Stomach (tissue), 9 donors: Measurements from ENCODE around the gene TENM4. TPM values are rescaled to one million over a fixed set of nuclear protein-coding genes. Genes with fewer than 3 reads are reported as not detected.

ENCODE experiments used
- DNase-seq, 2 donors: peaks; one replicate each; pipeline versions ENCODE4 v3.0.0 to v3.0.0-alpha.2; 2013 to 2019
- H3K27ac ChIP-seq, 5 donors: fragments of 200-600 bp in 4 of 5; sonication (generic) in 4 of 5; one replicate each; pipeline ENCODE4 v1.5.1; 2013 to 2019; ENCODE audit warnings: mild to moderate bottlenecking in 1 of 5, moderate library complexity in 1 of 5
- H3K27me3 ChIP-seq, 3 donors: fragments of 200-600 bp; sonication (generic); one replicate each; pipeline ENCODE4 v1.5.1; 2017 to 2019; ENCODE audit warnings: mixed run types in 1 of 3
- H3K36me3 ChIP-seq, 4 donors: fragments of 200-600 bp; sonication (generic); 1 replicate in 3 of 4; 2 replicates in 1 of 4; pipeline ENCODE4 v1.5.1; 2016 to 2019
- H3K4me1 ChIP-seq, 4 donors: fragments of 200-600 bp; sonication (generic); one replicate each; pipeline ENCODE4 v1.5.1; 2016 to 2019
- H3K4me3 ChIP-seq, 4 donors: fragments of 200-600 bp; sonication (generic) in 3 of 4; one replicate each; pipeline ENCODE4 v1.5.1; 2016 to 2019; ENCODE audit warnings: mild to moderate bottlenecking in 1 of 4
- H3K9me3 ChIP-seq, 4 donors: fragments of 200-600 bp; sonication (generic); one replicate each; pipeline ENCODE4 v1.5.1; 2016 to 2019
- EP300 ChIP-seq: sonication (generic); formaldehyde crosslinking; IDR thresholded peaks from one replicate; pipeline ENCODE4 v1.6.1; 2017; ENCODE audit warnings: antibody characterized with exemption
- POLR2A ChIP-seq, 4 donors: fragments of 450-650 bp; IDR thresholded peaks; one replicate each; pipeline ENCODE4 v1.6.1; 2016; ENCODE audit warnings: antibody characterized with exemption in 4 of 4, control low read depth in 2 of 4, mild to moderate bottlenecking in 1 of 4, moderate library complexity in 1 of 4
- POLR2AphosphoS5 ChIP-seq, 3 donors: sonication (generic); formaldehyde crosslinking; IDR thresholded peaks; one replicate each; pipeline ENCODE4 v1.6.1; 2016; ENCODE audit warnings: antibody characterized with exemption in 3 of 3
- WGBS, 5 donors: extraction: QIAGEN DNeasy Blood & Tissue Kit in 3 of 5; methylation state at CpG; one replicate each; pipeline versions ENCODE4 v1.1.5 to v1.1.7; 2013 to 2018; 5-methylcytosine and 5-hydroxymethylcytosine counted together
- intact Hi-C: fragments of 100-400 bp; cut with DNase I; formaldehyde crosslinking; loops from one replicate; pipeline ENCODE4 v1.15.1; 2023; ENCODE audit warnings: low total_unique reads
- polyA plus RNA-seq, 3 donors: library from polyadenylated mRNA; stranded (reverse); fragments of 200-250 nt; gene quantifications; one replicate each; pipeline ENCODE4 v1.2.3, GENCODE V29; 2013
- total RNA-seq, 5 donors: library from RNA; depleted of rRNA; stranded (reverse); fragments of >200 nt; gene quantifications; one replicate each; pipeline versions ENCODE4 v1.1.0 to v1.2.3, GENCODE V29; 2014 to 2016
- TF ChIP-seq, protein P1 (sequence below), 7 experiments: fragments of 450-650 bp in 4 of 7; fragments of 200-600 bp in 3 of 7; sonication (generic) in 3 of 7; IDR thresholded peaks; one replicate each; pipeline ENCODE4 v1.5.1; 2016 to 2019; ENCODE audit warnings: antibody characterized with exemption in 7 of 7, control low read depth in 2 of 7, mild to moderate bottlenecking in 1 of 7
- donor health status: healthy with polysubstance abuse.
- donor health status: Bipolar disorder and iron deficiency.
- donor health status: healthy.

The TENM4 gene
- total and polyA plus RNA-seq, 8 donors = 0.06 to 13.2 (median 0.87) TPM; not detected in 1

DNA sequence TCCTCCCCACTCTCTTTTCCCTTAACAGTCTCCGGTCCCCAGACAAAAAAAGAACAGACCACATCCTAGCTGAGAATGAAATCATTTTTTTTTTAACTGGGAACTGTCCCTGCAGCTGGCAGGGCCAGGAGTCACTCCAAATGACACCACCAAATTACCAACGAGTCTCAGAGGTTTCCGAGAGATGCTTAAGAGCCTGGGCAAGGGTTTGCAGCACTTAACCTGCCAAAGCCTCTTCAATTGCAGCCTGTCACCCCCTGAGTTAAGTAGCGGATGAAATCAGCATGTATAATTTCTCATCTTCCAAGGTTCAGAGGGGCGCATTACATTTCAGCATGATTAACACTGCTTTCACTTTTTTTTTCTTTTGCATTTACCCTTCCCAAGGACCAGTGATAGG lies 71.8 kb downstream of the TENM4 start:
- Histone ChIP-seq H3K4me1 (no peaks in the 10 kb centered on the region), H3K4me3 (no peak overlapping the region), H3K9me3 (no peaks in the 10 kb centered on the region), H3K27ac (no peak overlapping the region), H3K27me3 (no peaks in the 10 kb centered on the region), H3K36me3 (no peaks in the 10 kb centered on the region)
- no peak for DNase-seq
- 80 to 89% (median 80%) methylated on average over 5 of the region's 5 CpGs for WGBS, 5 donors
- intact Hi-C loops = no loop called here
- TF ChIP-seq POLR2AphosphoS5 (IDR thresholded peaks at IDR 0.05) = no peak
- no peak for TF ChIP-seq POLR2A (IDR thresholded peaks at IDR 0.05)
- no peak for TF ChIP-seq EP300
- TF ChIP-seq, protein P1, sequence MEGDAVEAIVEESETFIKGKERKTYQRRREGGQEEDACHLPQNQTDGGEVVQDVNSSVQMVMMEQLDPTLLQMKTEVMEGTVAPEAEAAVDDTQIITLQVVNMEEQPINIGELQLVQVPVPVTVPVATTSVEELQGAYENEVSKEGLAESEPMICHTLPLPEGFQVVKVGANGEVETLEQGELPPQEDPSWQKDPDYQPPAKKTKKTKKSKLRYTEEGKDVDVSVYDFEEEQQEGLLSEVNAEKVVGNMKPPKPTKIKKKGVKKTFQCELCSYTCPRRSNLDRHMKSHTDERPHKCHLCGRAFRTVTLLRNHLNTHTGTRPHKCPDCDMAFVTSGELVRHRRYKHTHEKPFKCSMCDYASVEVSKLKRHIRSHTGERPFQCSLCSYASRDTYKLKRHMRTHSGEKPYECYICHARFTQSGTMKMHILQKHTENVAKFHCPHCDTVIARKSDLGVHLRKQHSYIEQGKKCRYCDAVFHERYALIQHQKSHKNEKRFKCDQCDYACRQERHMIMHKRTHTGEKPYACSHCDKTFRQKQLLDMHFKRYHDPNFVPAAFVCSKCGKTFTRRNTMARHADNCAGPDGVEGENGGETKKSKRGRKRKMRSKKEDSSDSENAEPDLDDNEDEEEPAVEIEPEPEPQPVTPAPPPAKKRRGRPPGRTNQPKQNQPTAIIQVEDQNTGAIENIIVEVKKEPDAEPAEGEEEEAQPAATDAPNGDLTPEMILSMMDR (IDR thresholded peaks at IDR 0.05) = no peak

DNA sequence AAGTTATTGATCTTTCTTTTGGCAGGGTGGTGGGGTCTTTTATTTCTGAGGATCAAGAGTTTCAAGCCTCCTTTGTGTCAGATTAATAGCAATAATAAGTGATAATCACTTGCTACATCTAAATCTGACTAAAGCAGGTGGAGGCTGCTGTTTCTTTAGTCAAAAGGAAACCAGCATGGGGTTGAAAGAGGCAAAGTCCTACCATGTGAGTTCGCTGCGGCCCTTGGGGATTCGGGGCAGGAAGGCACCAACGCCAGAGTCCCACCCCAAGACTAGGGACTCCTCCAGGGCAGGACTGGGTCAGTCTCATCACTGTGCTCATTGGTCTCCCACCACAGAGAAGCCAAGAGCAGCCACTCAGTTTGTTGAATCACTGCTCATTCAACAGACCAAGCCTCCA lies 73.0 kb downstream of the TENM4 start:
- Histone ChIP-seq H3K4me1 (no peaks in the 10 kb centered on the region), H3K4me3 (no peak overlapping the region), H3K36me3 (no peaks in the 10 kb centered on the region), H3K27me3 (no peaks in the 10 kb centered on the region), H3K27ac (no peak overlapping the region), H3K9me3 (no peaks in the 10 kb centered on the region)
- TF ChIP-seq EP300 (no peak), POLR2AphosphoS5 (IDR thresholded peaks at IDR 0.05) (no peak)
- TF ChIP-seq, protein P1 (IDR thresholded peaks at IDR 0.05) = no peak
- WGBS, 5 donors = 81 to 92% (median 86%) methylated on average over 4 of the region's 4 CpGs
- DNase-seq = no peak
- intact Hi-C loops = no loop called here

DNA sequence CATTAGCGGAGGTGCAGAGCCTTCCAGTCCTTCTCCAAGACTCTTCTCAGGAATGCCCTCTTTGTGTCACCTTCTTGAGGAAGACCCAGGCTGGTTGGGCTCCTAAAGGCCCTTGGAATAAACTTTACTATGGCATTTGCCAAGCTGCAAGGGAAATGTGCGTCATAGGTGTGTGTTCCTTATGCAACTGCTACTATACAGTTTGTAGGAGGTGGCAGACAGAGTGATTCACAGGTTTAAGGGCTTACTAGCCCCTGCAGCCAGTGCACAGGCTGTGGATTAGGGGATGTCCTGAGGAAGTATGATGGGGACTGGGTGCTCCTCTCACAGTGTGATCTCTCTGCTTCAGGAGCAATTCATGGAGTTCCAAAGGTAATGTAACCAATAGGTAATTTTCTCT lies 74.6 kb downstream of the TENM4 start:
- H3K9me3 ChIP-seq = no peaks in the 10 kb centered on the region
- TF ChIP-seq, protein P1 (IDR thresholded peaks at IDR 0.05) = no peak
- TF ChIP-seq POLR2A (IDR thresholded peaks at IDR 0.05) (no peak), EP300 (no peak), POLR2AphosphoS5 (IDR thresholded peaks at IDR 0.05) (no peak)
- no peak overlapping the region for H3K27ac ChIP-seq
- 83 to 100% (median 93%) methylated on average over 2 of the region's 2 CpGs for WGBS, 5 donors
- intact Hi-C loops = no loop called here
- H3K4me1 ChIP-seq = no peaks in the 10 kb centered on the region
- no peak for DNase-seq
- no peaks in the 10 kb centered on the region for H3K36me3 ChIP-seq
- no peak overlapping the region for H3K4me3 ChIP-seq
- no peaks in the 10 kb centered on the region for H3K27me3 ChIP-seq

DNA sequence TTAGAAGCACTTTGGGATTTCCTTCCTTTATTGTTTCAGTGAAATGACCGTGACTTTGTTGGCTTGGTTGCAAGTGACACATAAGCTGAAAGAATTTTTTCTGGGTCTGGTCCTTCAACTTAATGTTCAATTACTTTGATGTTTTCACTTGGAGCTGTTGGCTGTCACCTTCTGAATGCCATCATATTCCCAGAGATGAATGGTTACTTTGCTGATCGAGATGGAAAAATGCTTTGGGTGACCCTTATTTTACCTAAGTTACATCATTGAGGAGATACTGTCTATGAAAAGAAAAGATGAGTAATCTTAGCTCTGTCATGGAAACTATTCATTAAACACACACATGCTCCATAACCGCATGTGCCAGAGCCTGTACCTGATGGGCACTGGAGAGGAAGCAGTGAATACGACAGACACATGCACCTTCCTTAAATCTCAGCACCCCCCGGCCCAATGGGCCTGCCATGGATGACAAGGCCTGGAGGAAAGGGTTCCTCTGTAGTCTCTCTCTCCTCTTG lies 76.9 kb downstream of the TENM4 start:
- Histone ChIP-seq H3K4me3 (no peak overlapping the region), H3K27me3 (no peaks in the 10 kb centered on the region), H3K36me3 (no peaks in the 10 kb centered on the region), H3K4me1 (no peaks in the 10 kb centered on the region), H3K27ac (no peak overlapping the region), H3K9me3 (no peaks in the 10 kb centered on the region)
- 89 to 94% (median 90%) methylated on average over 5 of the region's 5 CpGs for WGBS, 5 donors
- TF ChIP-seq POLR2AphosphoS5 (IDR thresholded peaks at IDR 0.05) (no peak), EP300 (no peak), POLR2A (IDR thresholded peaks at IDR 0.05) (no peak)
- TF ChIP-seq, protein P1 (IDR thresholded peaks at IDR 0.05) = no peak
- no peak for DNase-seq
- intact Hi-C loops = no loop called here
